ENCODE data around the gene OVOL3.

Gene OVOL3

DNA sequence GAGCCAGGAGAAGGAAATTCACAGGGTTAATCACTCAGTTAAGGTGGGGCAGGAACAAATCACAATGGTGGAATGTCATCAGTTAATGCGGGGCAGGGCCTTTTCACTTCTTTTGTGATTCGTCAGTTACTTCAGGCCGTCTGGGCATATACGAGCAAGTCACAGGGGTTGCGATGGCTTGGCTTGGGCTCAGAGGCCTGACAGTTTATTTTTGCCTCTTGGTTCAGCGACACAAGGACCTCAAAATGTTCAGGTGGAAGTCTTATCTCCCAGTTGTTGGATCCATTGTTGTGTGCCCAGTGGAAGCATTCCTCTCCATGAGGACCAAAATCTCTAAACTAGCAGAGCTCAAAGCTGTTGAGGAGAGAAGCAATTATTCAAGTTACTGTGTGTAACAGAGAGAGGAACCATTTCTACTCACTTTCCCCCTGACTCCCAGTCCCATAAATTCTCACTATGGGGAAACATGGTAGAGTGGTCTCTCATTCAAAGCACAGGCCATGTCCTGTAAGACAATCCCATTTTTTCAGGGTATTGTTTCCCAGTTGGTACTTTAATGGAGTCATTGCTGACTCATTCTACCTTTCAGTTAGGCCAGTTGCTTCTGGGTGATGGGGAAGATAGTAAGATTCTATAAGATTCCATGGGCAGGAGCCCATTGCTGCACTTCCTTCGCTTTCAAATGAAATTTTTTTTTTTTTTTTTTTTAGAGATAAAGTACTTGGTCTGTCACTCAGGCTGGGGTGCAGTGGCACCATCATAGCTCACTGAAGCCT lies 50.1 kb downstream of the OVOL3 start:
- no peak for DNase-seq (ENCODE audit: low read depth in 1 of 2, low spot score in 1 of 2)

Data from activated CD4-positive, alpha-beta T cell treated with anti-CD3 and anti-CD28 coated beads, Interleukin-2, amount 50 U/mL, for 24 hours (primary cell).